Middle frontal gyrus (tissue), 1 donor: ENCODE measurements around the gene BCL2A1.
"Not testable (repeated sequence)": the region's sequence is repeated elsewhere in the genome, so short reads cannot be mapped to it uniquely, and the experiment has no call there.

Experiments
- DNase-seq: peaks from one replicate; pipeline ENCODE4 v3.0.0-alpha.2; 2015; ENCODE audit warnings: low spot score; ENCODE audit errors: extremely low spot score

The BCL2A1 gene

GRCh38 chr15:79989682-79990081, 18.7 kb upstream of the BCL2A1 start:
- DNase-seq: no peak

GRCh38 chr15:79989183-79989582, 18.2 kb upstream of the BCL2A1 start:
- no peak for DNase-seq

- no peak for DNase-seq
Measured at GRCh38 chr15:79988448-79989117, 17.6 kb upstream of the BCL2A1 start.

GRCh38 chr15:79987969-79988368, 17.0 kb upstream of the BCL2A1 start:
- no peak for DNase-seq

- no peak for DNase-seq
Measured at GRCh38 chr15:79987569-79987955, 16.6 kb upstream of the BCL2A1 start.

- DNase-seq: no peak
Measured at GRCh38 chr15:79981831-79982455, 10.9 kb upstream of the BCL2A1 start.

GRCh38 chr15:79978655-79979514, 7.9 kb upstream of the BCL2A1 start:
- peak; percentile 9 for DNase-seq

- no peak for DNase-seq
Measured at GRCh38 chr15:79978260-79978654, 7.3 kb upstream of the BCL2A1 start.

GRCh38 chr15:79977431-79978054, 6.5 kb upstream of the BCL2A1 start:
- no peak for DNase-seq

GRCh38 chr15:79973456-79974195, 2.6 kb upstream of the BCL2A1 start:
- no peak for DNase-seq

GRCh38 chr15:79972863-79973262, 1.9 kb upstream of the BCL2A1 start:
- no peak for DNase-seq

GRCh38 chr15:79970181-79970580, 815 bp downstream of the BCL2A1 start:
- no peak for DNase-seq

- no peak for DNase-seq
Measured at GRCh38 chr15:79969146-79969545, 1.9 kb downstream of the BCL2A1 start.

- DNase-seq: no peak
Measured at GRCh38 chr15:79967298-79968182, 3.5 kb downstream of the BCL2A1 start.

GRCh38 chr15:79966634-79967297, 4.2 kb downstream of the BCL2A1 start:
- DNase-seq: no peak

GRCh38 chr15:79965846-79966630, 5.0 kb downstream of the BCL2A1 start:
- no peak for DNase-seq

GRCh38 chr15:79964232-79964805, 6.7 kb downstream of the BCL2A1 start:
- DNase-seq: no peak

GRCh38 chr15:79962921-79963320, 8.1 kb downstream of the BCL2A1 start:
- not testable (repeated sequence) for DNase-seq
